ENCODE results near the gene SP140.

DNA sequence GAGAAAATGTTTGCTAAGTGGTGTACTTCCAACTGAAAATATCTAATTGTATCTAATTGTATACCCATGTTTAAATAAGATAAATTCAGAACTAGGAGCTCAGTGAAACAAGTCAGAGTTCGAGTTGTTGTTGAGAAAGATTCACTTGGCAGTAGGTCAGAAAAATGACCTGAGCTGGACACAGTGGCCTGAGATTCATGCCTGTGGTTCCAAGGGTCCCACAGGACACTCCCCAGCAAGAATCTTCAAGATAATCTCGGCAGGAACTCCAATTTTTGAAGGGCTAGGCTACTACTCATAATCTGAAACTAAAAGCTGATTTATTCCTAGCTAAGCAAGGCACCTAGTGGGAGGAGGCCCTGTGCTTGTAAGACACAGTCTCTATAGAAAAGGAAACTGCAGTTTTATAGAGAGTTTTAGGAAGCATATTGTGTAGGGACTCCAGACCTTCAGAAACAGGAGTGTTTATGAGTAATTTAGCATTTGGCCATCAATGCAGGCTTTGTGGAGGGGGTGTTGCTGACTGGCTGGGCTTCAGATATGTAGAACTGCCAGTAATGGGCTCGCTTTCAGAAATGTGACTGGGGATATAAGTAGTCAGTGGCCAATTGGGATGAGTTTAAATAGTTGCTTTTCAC lies 43.2 kb downstream of the SP140 start:
- TF ChIP-seq, protein P1, sequence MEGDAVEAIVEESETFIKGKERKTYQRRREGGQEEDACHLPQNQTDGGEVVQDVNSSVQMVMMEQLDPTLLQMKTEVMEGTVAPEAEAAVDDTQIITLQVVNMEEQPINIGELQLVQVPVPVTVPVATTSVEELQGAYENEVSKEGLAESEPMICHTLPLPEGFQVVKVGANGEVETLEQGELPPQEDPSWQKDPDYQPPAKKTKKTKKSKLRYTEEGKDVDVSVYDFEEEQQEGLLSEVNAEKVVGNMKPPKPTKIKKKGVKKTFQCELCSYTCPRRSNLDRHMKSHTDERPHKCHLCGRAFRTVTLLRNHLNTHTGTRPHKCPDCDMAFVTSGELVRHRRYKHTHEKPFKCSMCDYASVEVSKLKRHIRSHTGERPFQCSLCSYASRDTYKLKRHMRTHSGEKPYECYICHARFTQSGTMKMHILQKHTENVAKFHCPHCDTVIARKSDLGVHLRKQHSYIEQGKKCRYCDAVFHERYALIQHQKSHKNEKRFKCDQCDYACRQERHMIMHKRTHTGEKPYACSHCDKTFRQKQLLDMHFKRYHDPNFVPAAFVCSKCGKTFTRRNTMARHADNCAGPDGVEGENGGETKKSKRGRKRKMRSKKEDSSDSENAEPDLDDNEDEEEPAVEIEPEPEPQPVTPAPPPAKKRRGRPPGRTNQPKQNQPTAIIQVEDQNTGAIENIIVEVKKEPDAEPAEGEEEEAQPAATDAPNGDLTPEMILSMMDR (conservative IDR thresholded peaks at IDR 0.05 in 1 of 2, IDR thresholded peaks at IDR 0.05 in 1 of 2; ENCODE audit: extremely low read depth in 1 of 2, insufficient read depth in 1 of 2, low read depth in 1 of 2, low read length in 2 of 2): no peak
- no peak for TF ChIP-seq EZH2 (IDR thresholded peaks at IDR 0.05; ENCODE audit: borderline replicate concordance, low read length)
